ENCODE results near the gene UBE2V1.

DNA sequence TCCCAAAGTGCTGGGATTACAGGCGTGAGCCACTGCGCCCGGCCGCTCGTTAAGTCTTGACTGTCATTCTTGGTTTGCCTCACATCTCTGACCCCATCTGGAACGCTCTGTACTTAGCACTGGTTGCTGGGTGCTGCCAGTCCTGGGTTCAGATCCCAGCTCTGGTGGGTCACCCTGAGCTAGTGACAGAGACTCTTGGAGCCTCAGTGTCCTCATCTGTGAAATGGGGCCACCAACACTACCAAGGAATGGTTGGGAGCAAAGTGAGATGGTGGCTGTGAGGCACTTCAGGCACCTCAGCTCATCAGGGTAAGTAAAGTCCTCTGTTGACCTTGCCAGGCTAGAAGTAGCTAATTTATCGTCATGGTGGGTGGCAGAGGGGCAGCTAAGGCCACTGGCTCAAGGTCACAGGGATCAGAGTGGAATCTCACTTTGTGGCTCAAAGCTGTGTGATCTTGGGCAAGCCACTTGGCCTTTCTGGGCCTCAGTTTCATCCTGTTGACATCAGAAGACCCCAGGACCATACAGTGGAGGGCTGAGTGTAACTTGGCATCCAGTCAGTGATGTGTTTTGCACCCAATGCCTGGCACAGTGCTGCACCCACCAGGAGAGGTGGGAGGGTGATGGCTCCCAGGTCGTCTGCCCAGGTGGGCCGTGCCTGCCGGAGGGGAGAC, 46.7 kb downstream of the UBE2V1 start:
- TF ChIP-seq, protein P1, sequence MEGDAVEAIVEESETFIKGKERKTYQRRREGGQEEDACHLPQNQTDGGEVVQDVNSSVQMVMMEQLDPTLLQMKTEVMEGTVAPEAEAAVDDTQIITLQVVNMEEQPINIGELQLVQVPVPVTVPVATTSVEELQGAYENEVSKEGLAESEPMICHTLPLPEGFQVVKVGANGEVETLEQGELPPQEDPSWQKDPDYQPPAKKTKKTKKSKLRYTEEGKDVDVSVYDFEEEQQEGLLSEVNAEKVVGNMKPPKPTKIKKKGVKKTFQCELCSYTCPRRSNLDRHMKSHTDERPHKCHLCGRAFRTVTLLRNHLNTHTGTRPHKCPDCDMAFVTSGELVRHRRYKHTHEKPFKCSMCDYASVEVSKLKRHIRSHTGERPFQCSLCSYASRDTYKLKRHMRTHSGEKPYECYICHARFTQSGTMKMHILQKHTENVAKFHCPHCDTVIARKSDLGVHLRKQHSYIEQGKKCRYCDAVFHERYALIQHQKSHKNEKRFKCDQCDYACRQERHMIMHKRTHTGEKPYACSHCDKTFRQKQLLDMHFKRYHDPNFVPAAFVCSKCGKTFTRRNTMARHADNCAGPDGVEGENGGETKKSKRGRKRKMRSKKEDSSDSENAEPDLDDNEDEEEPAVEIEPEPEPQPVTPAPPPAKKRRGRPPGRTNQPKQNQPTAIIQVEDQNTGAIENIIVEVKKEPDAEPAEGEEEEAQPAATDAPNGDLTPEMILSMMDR (IDR thresholded peaks at IDR 0.05): no peak
- no peak for TF ChIP-seq GABPA (IDR thresholded peaks at IDR 0.05; ENCODE audit: low read depth)

All from SK-N-SH (cell line).